Measurements from ENCODE around the gene CD300E. TPM values are rescaled to one million over a fixed set of nuclear protein-coding genes. Genes with fewer than 3 reads are reported as not detected.

Gene CD300E
- total RNA-seq, 6 experiments from 2014 or later, result not detected

GRCh38 chr17:74612046-74612445, 11.5 kb downstream of the CD300E start:
- H3K27ac Mint-ChIP-seq, result no peak overlapping the region
- no peak for DNase-seq
- peaks cover 39% of the 10 kb centered on the region for H3K9me3 Mint-ChIP-seq
- H3K4me3 Mint-ChIP-seq, result no peak overlapping the region
- H3K4me1 Mint-ChIP-seq (ENCODE audit: low read depth), result no peaks in the 10 kb centered on the region
- H3K36me3 Mint-ChIP-seq (ENCODE audit: low read depth), result no peaks in the 10 kb centered on the region
- H3K27me3 Mint-ChIP-seq (ENCODE audit: insufficient read depth), result peaks cover 9% of the 10 kb centered on the region
- TF ChIP-seq CTCF (IDR thresholded peaks at IDR 0.05), result no peak

GRCh38 chr17:74610108-74610507, 13.4 kb downstream of the CD300E start:
- Mint-ChIP-seq H3K27me3 (ENCODE audit: insufficient read depth) (peaks cover 4% of the 10 kb centered on the region), H3K9me3 (peaks cover 25% of the 10 kb centered on the region), H3K4me3 (no peak overlapping the region), H3K27ac (no peak overlapping the region), H3K4me1 (ENCODE audit: low read depth) (peaks cover 7% of the 10 kb centered on the region; the same call in 1 of the 2 replicates), H3K36me3 (ENCODE audit: low read depth) (no peaks in the 10 kb centered on the region)
- TF ChIP-seq CTCF (IDR thresholded peaks at IDR 0.05), result no peak
- DNase-seq, result no peak

GRCh38 chr17:74608511-74608910, 15.0 kb downstream of the CD300E start:
- Mint-ChIP-seq H3K4me1 (ENCODE audit: low read depth) (peaks cover 9% of the 10 kb centered on the region; the same call in 1 of the 2 replicates), H3K27me3 (ENCODE audit: insufficient read depth) (no peaks in the 10 kb centered on the region; the same call in 1 of the 2 replicates), H3K36me3 (ENCODE audit: low read depth) (no peaks in the 10 kb centered on the region), H3K9me3 (peaks cover 13% of the 10 kb centered on the region), H3K27ac (no peak overlapping the region), H3K4me3 (no peak overlapping the region)
- no peak for DNase-seq
- no peak for TF ChIP-seq CTCF (IDR thresholded peaks at IDR 0.05)

GRCh38 chr17:74607221-74607620, 16.3 kb downstream of the CD300E start:
- H3K27me3 Mint-ChIP-seq (ENCODE audit: insufficient read depth), result peaks cover 1% of the 10 kb centered on the region
- no peak overlapping the region for H3K27ac Mint-ChIP-seq
- TF ChIP-seq CTCF (IDR thresholded peaks at IDR 0.05), result no peak

GRCh38 chr17:74606050-74606449, 17.5 kb downstream of the CD300E start:
- Mint-ChIP-seq H3K36me3 (ENCODE audit: low read depth) (no peaks in the 10 kb centered on the region), H3K9me3 (peaks cover 20% of the 10 kb centered on the region), H3K27me3 (ENCODE audit: insufficient read depth) (peaks cover 1% of the 10 kb centered on the region; the same call in 1 of the 2 replicates), H3K27ac (no peak overlapping the region), H3K4me1 (ENCODE audit: low read depth) (peaks cover 9% of the 10 kb centered on the region; the same call in 1 of the 2 replicates), H3K4me3 (no peak overlapping the region)
- no peak for TF ChIP-seq CTCF (IDR thresholded peaks at IDR 0.05)
- no peak for DNase-seq

More at GRCh38 chr17:74607221-74607620, 16.3 kb downstream of the CD300E start:
- no peaks in the 10 kb centered on the region for H3K36me3 Mint-ChIP-seq (ENCODE audit: low read depth)
- H3K4me3 Mint-ChIP-seq, result no peak overlapping the region
- H3K9me3 Mint-ChIP-seq, result peaks cover 14% of the 10 kb centered on the region
- H3K4me1 Mint-ChIP-seq (ENCODE audit: low read depth), result peaks cover 9% of the 10 kb centered on the region; the same call in 1 of the 2 replicates
- no peak for DNase-seq

All from HFFc6 (cell line).